GM18498 (cell line): ENCODE results near the gene LAMA2.

ENCODE experiments used
- ATAC-seq: cut with Tn5 transposase; IDR thresholded peaks from one replicate; pipeline ENCODE4 v1.9.1; 2021; ENCODE audit warnings: mild to moderate bottlenecking, moderate library complexity; ENCODE audit not compliant: unreplicated experiment

The LAMA2 gene

DNA sequence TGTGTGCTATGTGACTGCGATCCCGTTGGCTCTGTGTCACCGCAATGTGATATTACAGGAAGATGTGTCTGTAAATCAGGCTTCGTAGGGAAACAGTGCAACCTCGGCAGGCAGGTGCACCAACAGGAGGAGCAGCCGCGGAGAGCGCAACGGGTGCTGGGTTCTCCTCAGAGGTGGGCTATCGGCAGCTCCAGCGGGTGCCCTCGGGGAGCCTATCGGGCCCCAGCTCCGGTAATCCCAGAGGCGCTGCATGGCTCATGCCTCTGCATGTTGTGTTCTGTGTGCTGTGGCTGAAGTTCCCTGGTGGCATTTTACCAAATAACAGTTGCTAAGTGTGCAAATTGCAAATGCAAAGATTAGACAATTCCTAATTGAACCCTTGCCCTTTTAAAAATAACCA lies 409.9 kb downstream of the LAMA2 start:
- no peak for ATAC-seq

DNA sequence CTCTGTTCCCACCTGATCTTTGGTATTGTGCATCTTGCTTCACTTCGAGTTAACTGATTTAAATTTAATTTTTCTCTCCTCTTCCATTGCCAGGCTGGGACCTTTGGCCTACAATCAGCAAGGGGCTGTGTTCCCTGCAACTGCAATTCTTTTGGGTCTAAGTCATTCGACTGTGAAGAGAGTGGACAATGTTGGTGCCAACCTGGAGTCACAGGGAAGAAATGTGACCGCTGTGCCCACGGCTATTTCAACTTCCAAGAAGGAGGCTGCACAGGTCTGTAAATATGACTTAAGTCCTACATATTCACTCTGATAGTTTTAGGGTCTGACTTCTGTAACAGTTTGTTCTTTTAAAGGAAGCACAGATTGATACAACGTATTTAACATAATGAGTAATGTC lies 414.7 kb downstream of the LAMA2 start:
- ATAC-seq: no peak

DNA sequence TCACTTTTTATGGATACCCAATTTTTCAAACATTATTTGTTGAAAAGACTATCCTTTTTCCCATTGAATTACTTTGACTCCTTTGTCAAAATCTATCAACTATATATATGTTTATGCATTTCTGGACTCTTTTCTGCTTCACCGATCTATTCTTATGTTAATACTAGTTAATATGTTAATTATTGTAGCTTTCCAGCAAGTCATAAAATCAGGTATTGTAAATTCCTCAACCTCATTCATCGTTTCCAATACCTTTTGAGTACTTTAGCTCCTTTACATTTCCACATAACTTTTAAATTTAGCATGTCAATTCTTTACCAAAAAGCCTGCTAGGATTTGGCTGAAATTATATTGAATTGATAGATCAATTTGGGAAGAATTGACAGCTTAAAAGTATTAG lies 419.7 kb downstream of the LAMA2 start:
- no peak for ATAC-seq

DNA sequence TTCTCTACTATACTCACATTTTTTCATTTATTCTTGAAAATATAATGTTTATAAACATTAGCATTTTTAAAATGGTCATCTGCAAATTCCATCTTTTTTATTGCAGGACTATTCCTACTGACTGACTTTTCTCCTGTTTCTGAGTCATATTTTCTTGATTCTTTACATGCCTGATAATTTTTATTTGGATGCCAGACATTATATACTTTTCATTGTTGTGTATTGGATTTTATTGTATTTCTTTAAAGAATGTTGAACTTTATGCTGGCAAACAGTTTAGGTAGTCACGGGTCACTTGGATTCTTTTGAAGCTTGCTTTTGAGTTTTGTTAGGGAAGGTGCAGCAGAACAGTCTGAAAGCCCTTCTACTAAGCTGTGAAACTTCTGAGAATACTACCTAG lies 423.9 kb downstream of the LAMA2 start:
- ATAC-seq: no peak

DNA sequence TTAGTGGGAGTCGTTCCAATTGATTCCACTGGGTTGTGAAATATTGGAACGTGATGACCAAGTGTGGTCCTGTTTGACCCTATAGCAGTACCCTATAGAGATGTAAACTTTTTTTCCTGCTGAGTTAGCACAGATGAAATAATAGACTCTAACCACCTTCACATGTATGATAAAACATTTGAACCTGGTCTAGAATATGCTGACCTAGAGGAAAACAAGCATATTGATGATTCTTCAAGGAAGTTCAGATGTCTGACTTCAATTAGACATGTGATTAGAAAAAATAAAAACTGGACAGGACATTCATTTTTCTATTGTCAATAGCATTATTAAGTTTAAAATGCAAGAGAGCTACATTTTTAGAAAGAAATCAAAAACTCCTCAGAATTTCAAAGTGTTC lies 424.9 kb downstream of the LAMA2 start:
- no peak for ATAC-seq

DNA sequence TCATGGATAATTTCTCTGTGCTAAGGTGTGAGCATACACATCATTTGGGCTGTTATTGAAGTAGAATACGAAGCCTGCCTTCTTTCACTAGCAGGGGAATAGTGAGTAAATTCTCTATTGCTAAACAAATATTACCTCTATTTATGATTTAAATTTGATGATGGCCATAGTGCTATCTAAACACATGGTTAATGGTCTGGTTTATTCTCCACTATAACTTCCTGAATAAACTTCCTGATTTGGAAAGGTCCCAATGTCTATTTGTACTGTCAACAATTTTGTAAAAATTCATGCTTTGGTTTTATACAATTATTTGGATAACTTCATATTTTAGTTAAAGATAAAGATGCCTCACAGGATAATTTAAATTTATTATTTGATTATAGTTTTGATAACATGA lies 426.2 kb downstream of the LAMA2 start:
- no peak for ATAC-seq

DNA sequence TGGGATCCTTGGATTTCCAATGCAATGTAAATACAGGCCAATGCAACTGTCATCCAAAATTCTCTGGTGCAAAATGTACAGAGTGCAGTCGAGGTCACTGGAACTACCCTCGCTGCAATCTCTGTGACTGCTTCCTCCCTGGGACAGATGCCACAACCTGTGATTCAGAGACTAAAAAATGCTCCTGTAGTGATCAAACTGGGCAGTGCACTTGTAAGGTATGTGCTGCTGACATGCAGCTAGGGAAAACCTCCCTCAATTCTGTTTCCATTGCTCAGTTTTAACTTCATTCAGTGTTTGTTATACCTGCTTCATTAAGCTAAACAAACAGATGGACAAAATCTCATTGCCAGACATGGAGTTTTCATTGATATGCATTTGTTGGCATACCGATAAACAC lies 429.9 kb downstream of the LAMA2 start:
- no peak for ATAC-seq

DNA sequence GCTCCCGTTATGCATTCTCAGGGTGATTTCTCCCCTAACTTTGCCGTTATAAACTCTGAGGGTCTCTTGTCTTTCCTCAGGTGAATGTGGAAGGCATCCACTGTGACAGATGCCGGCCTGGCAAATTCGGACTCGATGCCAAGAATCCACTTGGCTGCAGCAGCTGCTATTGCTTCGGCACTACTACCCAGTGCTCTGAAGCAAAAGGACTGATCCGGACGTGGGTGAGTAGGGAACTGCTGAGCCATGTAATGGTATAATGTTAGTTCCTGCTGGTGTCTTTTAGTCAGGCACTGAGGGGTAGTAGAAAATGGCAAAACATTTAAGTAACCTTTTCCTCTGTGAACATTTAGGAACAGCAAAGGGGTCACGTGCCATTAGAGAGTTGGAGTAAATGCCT lies 431.6 kb downstream of the LAMA2 start:
- ATAC-seq: no peak

DNA sequence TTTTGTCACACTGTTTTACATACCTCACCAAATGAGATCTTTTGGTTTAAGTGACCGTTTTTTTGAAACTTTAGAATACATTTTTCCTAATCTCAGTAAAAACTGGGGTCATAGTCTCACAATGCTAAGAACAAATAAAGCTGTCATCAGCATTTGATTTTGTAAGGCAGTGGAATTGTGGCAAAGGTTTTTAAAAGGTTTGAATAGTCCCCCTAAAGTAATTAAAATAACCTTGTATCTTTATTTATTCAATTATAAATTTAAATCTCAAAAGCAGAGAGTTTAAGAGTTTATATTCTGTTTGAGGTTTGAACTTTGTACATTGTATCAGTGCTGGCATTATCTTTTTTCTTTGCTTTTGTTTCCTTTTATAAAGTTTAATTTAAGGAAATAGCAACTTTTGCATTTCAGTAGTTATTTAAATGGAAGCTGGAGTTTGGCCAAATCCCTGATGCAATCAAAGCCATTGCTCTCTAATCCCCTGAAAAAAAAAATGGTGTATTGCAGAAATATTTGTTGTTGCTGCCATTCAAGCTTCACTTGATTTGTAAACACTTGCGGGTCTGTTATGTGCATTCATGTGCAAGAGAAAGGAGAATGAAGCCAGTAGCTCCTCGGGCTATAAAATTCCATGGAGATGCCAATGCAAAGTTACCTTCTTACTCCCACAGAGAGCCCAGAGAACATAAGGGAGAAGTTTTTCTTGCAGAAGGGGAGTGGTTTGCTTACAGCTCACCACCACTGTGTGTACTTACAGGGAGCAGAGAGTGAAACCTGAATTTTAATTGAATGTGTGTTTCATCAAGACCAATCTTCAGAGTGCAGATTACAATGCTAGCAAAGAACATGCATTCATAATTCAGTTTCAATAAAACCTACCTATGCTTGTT lies 435.2 kb downstream of the LAMA2 start:
- ATAC-seq: no peak

DNA sequence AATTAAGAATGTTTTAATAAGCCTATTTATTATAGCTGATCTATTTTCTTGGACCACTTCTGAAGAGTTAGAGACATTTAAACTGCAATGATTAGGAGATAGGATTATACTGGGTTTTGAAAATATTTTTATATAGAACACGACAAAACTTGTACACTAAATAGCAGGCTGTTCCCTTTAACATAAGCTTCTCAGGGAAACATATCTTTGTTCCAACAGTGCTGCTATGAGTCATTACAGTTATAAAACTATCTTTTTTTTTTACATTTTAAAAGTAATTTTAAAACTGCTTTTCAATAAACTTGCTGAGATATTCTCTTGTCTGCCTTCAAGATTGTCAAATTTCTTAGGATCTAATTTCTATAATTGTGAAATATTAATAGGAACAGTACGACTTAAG lies 438.0 kb downstream of the LAMA2 start:
- ATAC-seq: no peak

DNA sequence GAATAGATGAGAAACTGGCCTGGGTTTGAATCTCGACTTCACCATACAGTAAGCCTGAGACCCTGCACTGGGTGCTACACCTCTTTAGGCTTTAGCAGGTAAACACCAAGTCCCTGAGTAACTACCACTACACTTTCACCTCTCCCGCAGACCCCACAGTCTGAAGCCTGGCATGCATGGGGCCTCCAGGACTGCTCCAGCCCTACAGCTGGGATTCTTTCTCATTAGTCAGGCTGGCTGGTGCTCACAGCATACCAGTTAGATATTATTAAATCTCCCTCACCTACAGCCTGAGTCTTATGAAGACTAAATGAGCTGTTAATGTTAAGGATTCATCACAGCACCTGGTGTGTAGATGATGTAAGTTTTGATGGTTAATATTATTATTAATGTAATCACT lies 438.4 kb downstream of the LAMA2 start:
- no peak for ATAC-seq

DNA sequence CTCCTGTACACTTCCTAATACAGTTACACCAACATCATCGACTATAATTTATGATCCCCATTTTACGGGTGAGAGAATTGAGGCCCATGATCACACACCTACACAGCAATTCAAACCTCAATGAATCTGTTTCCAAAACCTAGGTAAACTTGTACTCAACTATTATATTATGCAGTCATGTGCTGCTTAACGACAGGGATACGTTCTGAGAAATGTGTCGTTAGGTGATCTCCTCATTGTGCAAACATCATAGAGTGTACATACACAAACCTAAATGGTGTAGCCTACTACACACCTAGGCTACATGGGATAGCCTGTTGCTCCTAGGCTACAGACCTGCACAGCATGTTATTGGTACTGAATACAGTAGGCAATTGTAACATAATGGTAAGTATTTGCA lies 441.4 kb downstream of the LAMA2 start:
- no peak for ATAC-seq

DNA sequence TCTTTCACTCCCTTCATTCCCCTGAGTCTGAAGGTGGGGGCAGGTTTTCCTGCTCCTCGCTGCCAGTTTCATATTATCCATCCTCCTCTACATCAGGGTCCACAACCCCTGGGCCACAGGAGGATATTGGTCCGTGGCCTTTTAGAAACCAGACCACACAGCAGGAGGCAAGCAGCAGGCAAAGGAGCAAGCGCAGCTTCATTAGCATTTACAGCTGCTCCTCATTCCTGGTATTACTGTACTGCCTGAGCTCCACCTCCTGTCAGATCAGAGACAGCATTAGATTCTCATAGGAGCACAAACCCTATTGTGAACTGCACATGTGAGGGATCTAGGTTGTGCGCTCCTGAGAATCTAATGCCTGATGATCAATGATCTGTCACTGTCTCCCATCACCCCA lies 446.7 kb downstream of the LAMA2 start:
- ATAC-seq: no peak

DNA sequence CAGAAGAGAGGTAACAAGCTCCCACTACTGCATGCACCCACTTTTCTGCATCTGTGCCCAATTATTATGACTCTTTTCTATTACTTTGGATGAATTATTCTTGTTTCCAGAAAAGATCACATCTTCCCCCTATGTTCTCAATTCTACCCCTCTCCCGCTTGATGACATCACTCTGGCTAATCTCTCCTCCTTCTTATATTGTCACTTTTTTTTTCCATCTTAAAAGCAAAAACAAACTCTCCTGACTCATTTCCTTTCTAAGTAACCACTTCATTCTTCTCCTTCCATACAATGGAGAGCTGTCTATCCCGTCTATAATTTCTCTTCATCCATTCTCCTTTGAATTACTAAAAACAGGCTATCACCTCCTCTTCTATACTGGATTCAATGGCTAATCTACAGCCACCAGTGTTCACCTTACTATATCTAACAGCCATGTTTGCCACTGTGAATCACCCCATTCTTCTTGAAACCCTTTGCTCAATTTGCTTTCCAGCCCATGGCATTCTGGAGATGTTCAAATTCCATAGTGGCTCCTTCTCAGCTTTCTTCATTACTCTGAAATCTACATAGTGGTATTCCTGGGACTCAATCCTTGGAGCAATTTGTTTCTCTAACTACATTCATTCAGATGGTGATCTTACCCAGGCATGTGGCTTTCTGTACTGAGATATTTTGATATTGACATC lies 448.7 kb downstream of the LAMA2 start:
- ATAC-seq: no peak

DNA sequence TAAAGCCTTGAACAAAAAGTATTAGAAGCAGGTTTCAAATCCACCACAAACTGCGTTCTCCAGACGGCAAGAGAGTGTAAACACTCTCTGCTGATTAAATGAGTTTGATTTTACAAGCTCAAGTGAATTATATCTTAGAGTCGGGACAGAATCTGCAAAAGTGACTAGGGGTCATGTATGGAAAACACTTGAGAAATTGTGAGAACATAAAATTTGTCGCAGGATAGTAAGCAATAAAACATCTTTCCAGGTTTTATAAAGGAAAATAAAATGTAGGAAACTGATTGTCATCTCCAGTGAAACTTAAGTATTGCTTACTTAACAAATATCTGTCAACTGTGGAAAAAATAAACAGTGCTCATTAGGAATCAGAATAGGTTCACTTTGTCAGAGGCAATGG lies 452.9 kb downstream of the LAMA2 start:
- no peak for ATAC-seq

DNA sequence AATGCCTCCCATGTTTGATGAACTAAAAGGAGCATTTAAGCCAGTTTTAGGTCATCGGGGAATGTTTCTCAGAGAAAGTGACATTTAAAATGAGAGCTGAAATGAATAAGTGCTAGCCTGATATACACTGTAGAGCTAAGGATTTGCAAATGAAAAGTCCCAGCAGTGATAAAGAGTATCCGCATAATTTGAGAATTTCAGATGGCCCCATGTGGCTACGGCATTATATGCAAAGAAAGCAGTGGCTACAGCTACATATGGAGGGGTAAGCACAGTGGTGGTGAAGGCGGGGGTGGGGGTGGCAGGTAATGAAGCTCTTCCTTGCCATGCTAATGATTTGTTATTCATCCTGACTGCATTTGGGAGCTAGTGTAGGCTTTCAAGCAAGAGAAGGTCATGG lies 455.7 kb downstream of the LAMA2 start:
- no peak for ATAC-seq

DNA sequence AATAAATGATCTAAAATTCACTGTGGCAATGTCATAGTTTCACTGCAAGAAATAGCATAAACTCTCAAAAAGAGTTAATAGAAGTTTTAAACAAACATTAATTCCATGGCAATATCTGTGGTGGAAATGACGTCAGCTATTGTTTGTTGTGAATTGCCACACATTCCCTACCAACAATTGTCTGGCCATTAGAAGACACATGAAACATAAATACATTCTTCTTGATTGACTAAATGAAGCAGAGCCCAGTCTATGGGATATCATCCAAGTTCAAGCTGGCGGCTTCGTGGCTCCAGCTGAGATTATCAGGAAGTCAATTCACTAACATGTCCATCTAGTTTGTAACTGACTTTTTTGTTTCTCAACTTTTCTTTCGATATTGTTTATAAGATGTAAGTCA lies 458.0 kb downstream of the LAMA2 start:
- ATAC-seq: no peak

DNA sequence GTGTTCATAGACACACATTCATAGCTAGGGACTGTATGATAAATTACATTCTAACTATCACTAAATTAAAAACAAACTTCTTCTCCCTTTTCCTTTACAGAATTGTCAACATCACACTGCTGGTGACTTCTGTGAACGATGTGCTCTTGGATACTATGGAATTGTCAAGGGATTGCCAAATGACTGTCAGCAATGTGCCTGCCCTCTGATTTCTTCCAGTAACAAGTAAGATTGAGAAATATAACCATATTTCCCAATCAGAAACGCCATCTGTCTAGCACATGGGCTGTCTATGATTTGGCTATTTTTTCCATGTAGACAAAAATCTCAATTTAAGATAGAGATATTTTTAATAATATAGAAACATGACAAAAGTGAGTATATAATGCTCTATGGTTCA lies 459.3 kb downstream of the LAMA2 start:
- ATAC-seq: no peak

DNA sequence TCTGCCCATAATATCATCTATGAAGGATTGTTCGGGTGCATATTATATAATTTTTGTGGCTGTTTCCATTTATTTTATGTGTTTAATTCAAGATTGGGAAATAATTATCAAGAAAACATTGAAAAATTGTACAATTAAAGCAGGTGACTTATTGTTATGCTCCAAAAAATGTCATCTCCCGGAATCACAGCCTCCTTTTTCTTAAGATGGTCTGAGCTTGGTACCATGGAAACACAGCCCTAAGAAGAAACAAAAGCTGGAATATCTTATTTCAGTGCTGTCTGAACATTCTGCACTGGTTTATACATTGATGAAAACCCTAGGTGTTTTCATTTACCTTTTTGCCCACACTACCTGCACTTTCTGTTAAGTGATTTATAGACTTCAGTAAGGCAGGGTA lies 459.9 kb downstream of the LAMA2 start:
- ATAC-seq: no peak

DNA sequence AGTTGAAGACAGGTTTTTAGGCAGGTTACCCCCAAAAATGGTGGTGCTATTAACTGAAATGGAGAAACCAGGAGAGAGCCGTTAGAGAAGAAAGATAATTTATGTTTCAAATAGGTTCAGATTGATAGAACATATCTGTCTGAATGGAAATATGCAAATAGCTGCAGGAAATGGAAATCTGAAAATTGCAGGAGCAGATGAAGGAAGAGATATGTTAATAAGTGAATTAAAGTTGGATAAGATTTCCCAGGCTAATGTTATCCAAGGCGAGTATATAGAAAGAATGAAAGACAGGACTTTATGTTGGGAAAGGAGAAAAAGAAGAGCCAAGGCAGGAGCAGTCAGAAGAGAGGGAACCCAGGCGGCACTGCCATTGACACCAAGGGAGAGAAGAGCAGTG lies 461.4 kb downstream of the LAMA2 start:
- no peak for ATAC-seq

DNA sequence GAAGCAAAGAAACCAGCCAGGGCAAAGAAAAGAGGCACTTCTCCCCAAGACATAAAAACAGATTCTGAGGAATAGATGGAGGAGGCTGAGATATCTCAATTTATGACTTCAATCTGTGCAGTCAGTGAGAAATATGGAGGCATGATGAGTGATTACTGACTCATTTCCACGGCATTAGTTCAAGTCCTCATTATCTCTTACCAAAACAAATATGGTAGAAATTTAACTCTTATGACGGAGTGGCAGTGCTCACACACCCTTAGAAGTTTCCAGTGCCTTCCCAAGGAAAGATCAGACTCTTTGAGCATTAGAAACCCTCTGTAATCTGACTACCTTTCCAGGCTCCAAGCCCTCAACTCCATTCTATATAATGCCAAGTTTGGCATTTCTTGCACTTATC lies 463.0 kb downstream of the LAMA2 start:
- ATAC-seq: no peak

DNA sequence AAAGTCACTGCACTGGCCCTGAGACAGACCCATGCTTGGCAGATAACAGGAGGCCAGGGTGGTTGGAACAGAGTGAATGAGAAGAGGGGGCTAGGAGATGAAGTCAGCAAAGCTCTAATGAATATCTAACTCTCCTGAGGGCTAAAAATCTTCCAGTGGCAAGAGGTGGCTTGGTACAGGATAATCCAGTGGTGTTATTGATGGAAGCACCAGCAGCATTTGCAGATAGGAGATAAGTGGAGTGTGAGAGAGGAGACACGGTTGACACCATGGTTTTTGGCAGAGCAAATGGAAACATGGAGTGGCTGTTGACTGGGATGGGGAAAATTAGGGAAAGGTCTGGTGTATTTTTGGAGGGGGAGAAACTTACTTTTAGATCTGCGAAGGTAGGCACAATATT lies 464.0 kb downstream of the LAMA2 start:
- ATAC-seq: no peak

DNA sequence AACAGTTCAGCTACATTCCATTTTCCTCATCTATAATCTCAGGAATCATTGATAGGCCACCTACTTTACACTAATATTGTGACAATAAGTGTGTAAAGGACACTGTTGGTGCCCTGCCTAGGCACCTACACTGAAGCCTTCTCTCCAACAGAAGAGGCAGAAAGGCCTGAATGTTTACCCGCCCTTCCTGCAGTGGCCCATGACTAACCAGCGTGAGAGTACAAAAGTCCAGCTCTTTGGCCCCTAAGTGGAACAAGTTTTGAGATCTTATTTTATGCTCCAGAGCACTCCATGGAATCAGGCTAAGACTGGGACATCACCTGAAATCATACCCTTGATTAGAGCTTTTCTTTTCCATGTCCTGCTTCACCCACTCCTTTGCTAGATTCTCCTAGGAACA lies 467.3 kb downstream of the LAMA2 start:
- ATAC-seq: no peak
